MG63 (cell line): ENCODE measurements around the gene FIZ1. TPM values are rescaled to one million over a fixed set of nuclear protein-coding genes. Genes with fewer than 3 reads are reported as not detected.

Experiments
- DNase-seq: peaks from one replicate; pipeline ENCODE4 v3.0.0-alpha.2; 2020
- H3K27me3 ChIP-seq: fragments of 250-450 bp; sonication (Bioruptor Pico); 2 replicates; pipeline ENCODE4 v1.5.1; 2020; ENCODE audit warnings: mild to moderate bottlenecking, moderate library complexity
- H3K36me3 ChIP-seq: fragments of 250-450 bp; sonication (Bioruptor Pico); 2 replicates; pipeline ENCODE4 v1.5.1; 2020; ENCODE audit warnings: mild to moderate bottlenecking, moderate library complexity
- H3K4me3 ChIP-seq: fragments of 250-450 bp; sonication (Bioruptor Pico); 2 replicates; pipeline ENCODE4 v1.5.1; 2020; ENCODE audit warnings: mild to moderate bottlenecking, moderate library complexity
- H3K9me3 ChIP-seq: fragments of 250-450 bp; sonication (Bioruptor Pico); 2 replicates; pipeline ENCODE4 v1.5.1; 2020; ENCODE audit warnings: mild to moderate bottlenecking, moderate library complexity
- total RNA-seq: library from RNA; depleted of rRNA; stranded (reverse); fragments of >200 nt; shearing (Covaris generic); gene quantifications from 2 replicates; pipeline ENCODE4 v1.2.3, GENCODE V29; 2014; ENCODE audit warnings: low replicate concordance

Gene FIZ1
- total RNA-seq, 1 experiment from 2014 or later: 4.0 TPM

DNA sequence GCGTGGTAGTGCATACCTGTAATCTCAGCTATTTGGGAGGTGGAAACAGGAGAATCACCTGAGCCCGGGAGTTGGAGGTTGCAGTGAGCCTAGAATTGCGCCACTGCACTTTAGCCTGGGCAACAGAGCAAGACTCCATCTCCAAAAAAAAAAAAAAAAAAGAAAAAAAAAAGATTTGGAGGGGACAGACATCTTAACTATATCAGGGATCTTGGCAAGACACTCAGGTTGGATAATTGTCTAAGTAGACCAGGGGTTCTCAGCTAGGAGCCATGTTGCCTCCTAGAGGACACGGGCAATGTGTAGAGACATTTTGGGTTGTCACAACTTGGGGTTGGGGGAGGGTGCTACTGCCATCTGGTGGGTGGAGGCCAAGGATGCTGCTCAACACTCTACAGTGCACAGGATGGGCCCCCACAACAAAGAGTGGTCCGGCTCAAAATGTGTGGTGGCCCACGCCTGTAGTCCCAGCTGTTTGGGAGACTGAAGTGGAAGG lies 39.6 kb upstream of the FIZ1 start:
- peak; percentile 66 for DNase-seq
- H3K36me3 ChIP-seq: peaks cover 36% of the 10 kb centered on the region
- H3K27me3 ChIP-seq: no peaks in the 10 kb centered on the region
- H3K9me3 ChIP-seq: no peaks in the 10 kb centered on the region
- H3K4me3 ChIP-seq: no peak overlapping the region; the same call in 1 of the 2 replicates

DNA sequence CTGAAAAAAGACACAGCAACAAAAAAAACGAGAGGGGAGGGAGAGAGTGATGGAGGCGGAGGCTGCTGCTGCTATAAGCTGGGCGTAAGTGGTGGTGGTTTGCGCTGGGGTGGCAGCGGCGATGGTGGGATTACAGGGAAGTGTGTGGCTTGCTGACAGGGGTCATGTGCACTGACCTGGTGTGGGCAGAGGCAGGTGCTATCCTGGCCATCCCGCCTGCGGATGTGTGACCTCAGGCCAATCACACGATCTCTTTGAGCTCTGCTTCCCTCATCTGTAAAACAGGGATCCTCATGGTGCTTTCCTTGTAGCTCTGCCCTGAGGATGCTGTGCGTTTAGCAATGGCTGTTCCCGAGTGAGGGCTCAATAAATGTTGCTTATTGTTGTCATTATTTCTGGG lies 38.2 kb upstream of the FIZ1 start:
- H3K27me3 ChIP-seq: no peaks in the 10 kb centered on the region

DNA sequence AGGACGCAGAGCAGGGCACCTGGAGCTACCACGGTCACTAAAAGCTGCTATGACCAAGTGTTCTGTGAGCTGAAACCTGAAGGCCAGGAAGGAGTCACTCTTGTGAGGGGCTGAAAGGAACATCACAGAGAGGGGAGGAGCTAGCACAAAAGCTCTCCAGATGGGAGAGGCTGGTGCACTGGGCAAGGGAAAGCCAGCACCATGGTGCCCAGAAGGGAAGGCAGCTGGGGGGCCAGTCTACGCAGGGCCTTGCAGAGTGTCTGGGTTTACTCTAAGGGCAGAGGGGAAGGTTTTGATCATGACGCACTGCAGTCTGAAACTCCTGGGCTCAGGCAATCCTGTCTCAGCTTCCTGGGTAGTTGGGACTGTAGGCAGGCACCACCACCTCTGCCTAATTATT lies 37.4 kb upstream of the FIZ1 start:
- peaks cover 35% of the 10 kb centered on the region for H3K36me3 ChIP-seq
- H3K9me3 ChIP-seq: no peaks in the 10 kb centered on the region
- peak overlapping the region; percentile 100; the same call in 1 of the 2 replicates for H3K4me3 ChIP-seq
- H3K27me3 ChIP-seq: no peaks in the 10 kb centered on the region
- DNase-seq: no peak

More for the DNA sequence above, 38.2 kb upstream of the FIZ1 start:
- no peaks in the 10 kb centered on the region for H3K9me3 ChIP-seq
- no peak for DNase-seq
- H3K36me3 ChIP-seq: peaks cover 35% of the 10 kb centered on the region
- H3K4me3 ChIP-seq: no peak overlapping the region

DNA sequence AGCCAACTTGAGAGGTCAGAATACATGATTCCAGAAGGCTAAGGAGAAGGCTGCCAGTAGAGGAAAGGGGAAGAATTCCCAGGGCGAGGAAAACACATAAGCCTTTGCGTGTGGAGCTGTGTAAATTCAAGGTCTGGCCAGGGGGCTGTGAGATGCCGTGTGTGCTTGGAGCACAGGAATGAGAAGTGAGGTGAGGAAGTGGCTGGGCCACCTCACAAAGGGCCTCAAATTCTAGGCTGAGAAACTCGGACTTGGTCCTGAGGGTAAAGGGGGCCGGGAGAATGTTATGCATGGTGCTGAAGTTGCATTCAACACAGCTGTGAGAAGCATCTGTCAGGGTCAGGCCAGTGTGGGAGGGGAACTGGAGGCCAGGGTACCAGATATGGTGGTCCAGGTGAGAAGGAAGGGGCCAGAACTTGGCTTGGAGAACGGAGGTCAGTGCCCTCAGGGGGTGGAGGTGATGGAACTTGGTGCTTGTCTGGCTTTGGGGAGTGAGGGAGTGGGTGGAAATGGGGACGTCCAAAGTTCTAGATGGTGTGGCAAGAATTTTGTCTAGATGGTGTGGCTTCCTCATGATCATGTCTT lies 36.6 kb upstream of the FIZ1 start:
- no peaks in the 10 kb centered on the region for H3K27me3 ChIP-seq
- DNase-seq: no peak
- H3K36me3 ChIP-seq: peaks cover 35% of the 10 kb centered on the region
- H3K9me3 ChIP-seq: no peaks in the 10 kb centered on the region
- H3K4me3 ChIP-seq: peak overlapping the region; percentile 100

DNA sequence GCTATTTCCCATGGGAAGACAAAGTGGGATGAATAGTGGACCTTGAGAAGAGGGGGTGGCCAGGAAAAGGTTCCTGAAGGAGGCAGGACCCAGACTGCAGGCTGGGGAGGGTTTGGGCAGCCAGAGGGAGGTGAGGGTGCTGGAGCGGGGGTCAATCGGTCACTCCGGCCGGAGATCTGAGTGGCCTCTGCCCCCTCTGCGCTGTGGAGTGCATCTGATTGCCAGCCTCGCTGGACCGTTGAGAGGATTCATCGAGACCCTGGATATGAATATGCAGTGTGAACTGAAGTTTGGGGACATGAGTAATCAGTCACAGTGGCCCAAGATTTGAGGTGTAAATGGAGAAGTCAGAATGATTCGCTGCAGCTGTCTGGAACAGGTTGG lies 36.0 kb upstream of the FIZ1 start:
- Histone ChIP-seq H3K4me3 (peak overlapping the region; percentile 100), H3K27me3 (no peaks in the 10 kb centered on the region), H3K9me3 (no peaks in the 10 kb centered on the region), H3K36me3 (peaks cover 35% of the 10 kb centered on the region)
- DNase-seq: no peak

DNA sequence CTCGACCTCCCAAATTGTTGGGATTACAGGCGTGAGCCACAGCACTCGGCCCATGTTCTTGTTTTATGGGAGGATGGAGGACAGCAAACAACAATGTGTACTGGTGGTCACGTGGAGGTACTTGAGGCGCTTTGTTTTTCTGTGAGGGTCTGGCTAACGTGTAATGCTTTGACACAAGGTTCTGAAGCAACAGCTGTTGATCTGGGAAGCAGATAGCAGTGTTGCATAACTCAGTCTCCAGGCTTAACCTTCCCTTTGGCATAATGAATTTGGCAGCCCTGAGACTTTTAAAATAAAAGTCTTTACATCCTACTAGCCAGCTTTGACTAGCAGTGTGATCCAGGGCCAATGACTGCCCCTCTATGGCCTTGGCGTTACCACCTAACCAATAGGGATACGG lies 34.5 kb upstream of the FIZ1 start:
- no peak for DNase-seq

DNA sequence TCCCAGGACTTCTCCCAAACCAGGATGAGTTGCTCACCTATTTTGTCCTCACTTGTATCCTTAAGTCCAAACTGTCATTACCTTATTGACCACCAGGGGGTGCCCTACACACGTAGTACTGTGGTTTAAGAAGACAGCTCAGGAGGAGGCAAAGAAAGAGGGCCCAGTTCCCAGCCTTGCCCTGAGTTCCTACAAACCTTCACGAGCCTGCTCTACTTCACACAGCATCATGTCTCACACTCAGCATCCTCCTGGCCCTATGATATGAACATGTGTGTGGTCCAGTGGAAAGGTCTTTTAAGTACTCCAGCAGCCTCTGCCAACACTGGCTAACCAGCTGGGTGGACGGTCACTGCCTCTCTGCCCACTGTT lies 33.1 kb upstream of the FIZ1 start:
- Histone ChIP-seq H3K4me3 (no peak overlapping the region), H3K27me3 (no peaks in the 10 kb centered on the region), H3K36me3 (peaks cover 18% of the 10 kb centered on the region), H3K9me3 (no peaks in the 10 kb centered on the region)
- peak; percentile 79 for DNase-seq

More for the DNA sequence above, 34.5 kb upstream of the FIZ1 start:
- H3K4me3 ChIP-seq: peak overlapping the region; percentile 100
- H3K36me3 ChIP-seq: peaks cover 30% of the 10 kb centered on the region
- no peaks in the 10 kb centered on the region for H3K9me3 ChIP-seq
- no peaks in the 10 kb centered on the region for H3K27me3 ChIP-seq

DNA sequence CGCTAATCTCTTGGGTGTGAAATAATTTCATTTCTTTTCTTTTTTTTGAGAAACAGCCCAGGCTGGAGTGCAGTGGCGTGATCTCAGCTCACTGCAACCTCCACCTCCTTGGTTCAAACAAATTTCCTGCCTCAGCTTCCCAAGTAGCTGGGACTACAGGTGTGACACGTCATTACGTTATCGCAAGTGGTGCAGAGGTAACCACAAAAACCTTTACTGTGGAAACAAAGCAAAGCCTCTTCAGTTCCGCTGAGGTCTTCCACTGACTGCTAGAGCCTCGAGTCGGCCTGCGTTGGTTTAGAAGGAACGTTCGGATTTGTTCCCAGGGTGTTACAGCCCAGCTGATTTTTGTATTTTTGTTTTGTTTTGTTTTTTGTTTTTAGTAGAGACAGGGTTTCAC lies 27.0 kb upstream of the FIZ1 start:
- no peak for DNase-seq
- no peaks in the 10 kb centered on the region for H3K9me3 ChIP-seq
- H3K27me3 ChIP-seq: no peaks in the 10 kb centered on the region
- H3K36me3 ChIP-seq: 0 out of 2 replicates have a peak, but pooled peaks cover 2% of the 10 kb centered on the region
- no peak overlapping the region for H3K4me3 ChIP-seq

DNA sequence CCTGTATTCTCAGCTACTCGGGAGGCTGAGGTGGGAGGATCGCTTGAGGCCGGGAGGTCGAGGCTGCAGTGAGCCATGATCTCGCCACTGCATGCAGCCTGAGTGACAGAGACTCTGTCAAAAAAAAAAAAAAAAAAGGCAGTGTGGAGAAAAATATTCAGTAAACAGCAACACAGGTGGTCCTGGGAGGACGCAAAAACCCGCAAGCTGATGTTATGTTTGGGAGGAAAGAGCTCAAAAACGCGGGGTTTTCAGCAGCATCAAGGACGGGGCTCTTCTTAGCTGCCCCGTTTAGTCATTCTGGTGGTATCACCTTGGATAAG lies 25.6 kb upstream of the FIZ1 start:
- Histone ChIP-seq H3K9me3 (no peaks in the 10 kb centered on the region), H3K4me3 (peak overlapping the region; percentile 58), H3K27me3 (no peaks in the 10 kb centered on the region), H3K36me3 (peaks cover 6% of the 10 kb centered on the region)
- DNase-seq: no peak

DNA sequence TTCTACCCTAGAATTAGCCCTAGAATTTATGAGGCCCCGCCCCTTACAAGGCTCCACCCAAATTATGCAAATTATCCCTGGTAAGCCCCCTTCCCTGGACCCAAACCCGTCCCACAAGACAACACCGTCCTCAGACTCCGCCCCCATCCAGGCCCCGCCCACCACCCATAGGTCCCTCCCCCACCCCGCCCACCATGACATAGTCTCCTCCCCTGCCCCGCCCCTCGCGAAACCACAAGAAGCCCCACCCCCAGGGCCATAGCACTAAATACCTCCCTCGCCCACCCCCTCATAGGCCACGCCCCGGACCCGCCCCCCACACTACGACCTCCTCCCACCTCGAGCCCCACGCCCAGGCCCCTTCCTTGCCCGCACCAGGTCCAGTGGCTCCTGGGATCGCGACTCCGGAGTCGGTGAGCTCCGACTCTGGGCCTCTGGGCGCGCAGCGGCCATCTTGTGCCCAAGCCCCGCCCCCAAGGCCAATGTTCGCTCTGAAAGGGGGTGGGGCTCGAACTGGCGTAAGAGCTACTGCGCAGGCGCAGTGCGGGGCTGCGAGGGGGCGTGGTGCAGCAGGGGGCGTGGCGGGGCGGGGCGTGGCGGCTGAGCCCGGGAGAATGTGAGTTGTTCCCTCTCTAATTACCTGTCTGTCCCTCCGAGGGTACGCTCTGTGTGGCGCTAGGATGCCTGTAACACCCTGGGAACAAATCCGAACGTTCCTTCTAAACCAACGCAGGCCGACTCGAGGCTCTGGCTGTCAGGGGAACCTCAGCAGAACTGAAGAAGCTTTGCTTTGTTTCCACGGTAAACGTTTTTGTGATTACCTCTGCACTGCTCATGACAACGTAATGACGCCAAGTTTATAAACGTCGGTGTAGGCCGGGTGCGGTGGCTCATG lies 25.0 kb upstream of the FIZ1 start, which contains the start of gene ZNF784:
Gene ZNF784, minus strand, starts transcription at position 458 of the 895 bp plus-strand sequence. Its CDS starts 5 bp downstream, at position 453.
- Histone ChIP-seq H3K27me3 (no peaks in the 10 kb centered on the region), H3K4me3 (peak within 1 kb of the TSS; percentile 58), H3K9me3 (no peaks in the 10 kb centered on the region), H3K36me3 (peaks cover 6% of the 10 kb centered on the region)
- DNase-seq: peak; percentile 86

DNA sequence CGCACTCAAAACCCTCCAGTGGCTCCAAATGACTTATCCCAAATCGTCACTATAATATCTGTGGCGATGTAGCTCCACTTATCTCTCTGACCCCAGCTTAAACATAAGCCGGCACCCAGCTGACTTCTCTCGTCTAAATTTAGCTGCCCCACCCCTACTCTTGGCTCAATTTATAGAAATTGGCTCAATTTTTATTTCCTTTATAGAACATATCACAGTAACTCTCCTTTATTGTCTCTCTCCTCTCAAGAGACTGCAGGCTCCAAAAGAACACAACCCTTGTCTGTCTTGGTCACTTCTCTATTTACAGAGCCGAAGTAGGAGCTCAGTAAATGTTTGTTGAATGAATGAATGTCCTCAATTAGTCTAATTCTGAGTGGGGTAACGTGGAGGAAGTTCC lies 24.2 kb upstream of the FIZ1 start:
- no peaks in the 10 kb centered on the region for H3K9me3 ChIP-seq
- H3K4me3 ChIP-seq: peak overlapping the region; percentile 58
- DNase-seq: no peak
- H3K36me3 ChIP-seq: peaks cover 6% of the 10 kb centered on the region
- H3K27me3 ChIP-seq: no peaks in the 10 kb centered on the region

DNA sequence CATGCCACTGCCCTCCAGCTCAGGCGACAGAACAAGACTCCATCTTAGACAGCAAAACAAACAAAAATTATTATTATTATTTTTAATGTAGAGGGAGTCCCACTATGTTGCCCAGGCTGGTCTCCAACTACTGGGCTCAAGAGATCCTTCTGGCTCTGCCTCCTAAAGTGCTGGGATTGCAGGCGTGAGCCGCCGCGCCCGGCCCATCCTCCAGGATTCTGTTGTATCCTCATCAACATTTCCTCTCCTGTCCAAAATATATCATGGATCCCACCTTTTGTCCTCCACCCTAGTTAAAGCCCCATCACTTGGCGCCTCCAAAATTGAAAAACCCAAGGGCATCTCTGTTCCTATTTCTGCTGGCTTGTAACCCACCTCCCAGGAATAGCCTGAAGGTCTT lies 23.8 kb upstream of the FIZ1 start:
- DNase-seq: no peak
- Histone ChIP-seq H3K36me3 (peaks cover 7% of the 10 kb centered on the region), H3K27me3 (no peaks in the 10 kb centered on the region), H3K4me3 (no peak overlapping the region), H3K9me3 (no peaks in the 10 kb centered on the region)

DNA sequence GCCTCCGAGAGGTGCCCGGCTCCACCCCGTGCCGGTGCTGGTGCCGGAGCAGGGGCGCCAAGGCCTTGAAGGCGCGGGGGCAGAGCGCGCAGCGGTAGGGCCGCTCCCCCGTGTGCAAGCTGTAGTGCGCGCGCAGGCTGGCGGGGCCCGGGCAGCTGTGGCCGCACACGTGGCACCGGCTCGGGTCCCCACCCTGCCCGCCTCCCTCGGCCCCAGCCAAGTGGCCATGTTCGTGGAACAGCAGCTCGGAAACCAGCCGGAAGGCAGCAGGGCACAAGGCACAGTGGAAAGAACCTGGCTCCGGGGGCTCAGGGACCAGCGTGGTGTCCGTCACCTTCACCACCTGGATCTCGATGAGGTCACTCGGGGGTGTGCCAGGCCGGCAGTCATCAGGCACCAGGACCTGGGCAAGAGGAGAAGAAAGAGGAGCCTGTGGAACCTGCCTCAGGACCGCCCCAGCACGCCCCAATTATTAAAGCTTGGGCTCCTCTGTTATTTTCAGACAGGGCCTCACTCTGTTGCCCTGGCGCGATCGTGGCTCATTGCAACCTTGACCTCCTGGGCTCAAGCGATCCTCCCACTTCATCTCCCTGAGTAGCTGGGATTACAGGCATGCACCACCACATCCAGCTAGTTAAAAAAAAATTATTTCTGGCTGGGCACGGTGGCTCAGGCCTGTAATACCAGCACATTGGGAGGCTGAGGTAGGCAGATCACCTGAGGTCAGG lies 23.1 kb upstream of the FIZ1 start:
- Histone ChIP-seq H3K36me3 (peaks cover 14% of the 10 kb centered on the region), H3K27me3 (no peaks in the 10 kb centered on the region), H3K4me3 (no peak overlapping the region), H3K9me3 (no peaks in the 10 kb centered on the region)
- DNase-seq: no peak

DNA sequence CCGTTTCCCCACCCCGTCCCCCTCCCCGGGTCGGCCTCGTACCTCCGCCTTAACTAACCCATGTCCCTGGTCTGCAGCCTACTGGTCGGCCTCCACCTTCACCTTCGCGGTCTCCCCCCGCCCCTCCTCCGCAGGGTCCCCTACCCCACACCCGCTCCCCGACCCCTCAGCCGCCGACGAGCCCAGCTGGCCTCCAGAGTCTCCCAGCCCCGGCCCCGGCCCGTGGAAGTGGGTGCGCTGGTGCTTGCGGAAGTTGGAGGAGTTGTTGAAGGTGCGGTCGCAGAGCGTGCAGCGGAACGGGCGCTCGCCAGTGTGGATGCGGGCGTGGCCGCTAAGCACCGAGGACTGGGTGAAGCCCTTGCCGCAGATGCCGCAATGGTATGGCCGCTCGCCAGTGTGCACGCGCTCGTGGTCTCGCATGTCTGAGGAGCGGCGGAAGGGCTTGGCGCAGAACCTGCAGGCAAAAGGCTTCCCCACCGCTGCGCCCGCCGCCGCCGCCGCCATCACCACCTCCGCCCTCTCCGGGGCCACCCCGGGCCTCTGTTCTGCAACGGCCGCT lies 22.4 kb upstream of the FIZ1 start:
- H3K9me3 ChIP-seq: no peaks in the 10 kb centered on the region
- no peaks in the 10 kb centered on the region for H3K27me3 ChIP-seq
- H3K36me3 ChIP-seq: peaks cover 17% of the 10 kb centered on the region
- DNase-seq: no peak
- H3K4me3 ChIP-seq: no peak overlapping the region

DNA sequence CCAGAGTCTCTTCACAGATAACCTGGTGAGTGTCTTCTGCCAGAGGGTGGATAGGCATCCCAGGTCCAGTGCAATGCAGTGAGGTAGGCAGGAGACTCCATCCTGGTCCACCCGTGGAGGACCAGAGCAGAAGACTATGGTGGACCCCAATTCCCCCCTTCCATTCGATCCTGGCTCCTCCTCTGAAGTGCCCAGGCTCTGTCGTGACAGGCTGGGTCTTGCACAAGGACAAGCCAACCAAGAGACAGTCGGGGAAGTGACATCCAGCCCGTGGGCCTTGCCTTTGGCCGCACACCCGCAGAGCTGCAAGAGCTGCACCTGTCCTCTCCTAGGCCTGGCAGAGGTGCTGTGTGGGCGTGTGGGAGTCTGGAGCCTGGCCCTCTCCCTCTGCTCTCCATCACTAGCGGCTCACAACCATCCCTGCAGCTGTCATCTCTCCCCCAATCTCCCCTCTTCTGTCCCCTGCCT lies 21.9 kb upstream of the FIZ1 start:
- peaks cover 22% of the 10 kb centered on the region for H3K36me3 ChIP-seq
- no peaks in the 10 kb centered on the region for H3K9me3 ChIP-seq

DNA sequence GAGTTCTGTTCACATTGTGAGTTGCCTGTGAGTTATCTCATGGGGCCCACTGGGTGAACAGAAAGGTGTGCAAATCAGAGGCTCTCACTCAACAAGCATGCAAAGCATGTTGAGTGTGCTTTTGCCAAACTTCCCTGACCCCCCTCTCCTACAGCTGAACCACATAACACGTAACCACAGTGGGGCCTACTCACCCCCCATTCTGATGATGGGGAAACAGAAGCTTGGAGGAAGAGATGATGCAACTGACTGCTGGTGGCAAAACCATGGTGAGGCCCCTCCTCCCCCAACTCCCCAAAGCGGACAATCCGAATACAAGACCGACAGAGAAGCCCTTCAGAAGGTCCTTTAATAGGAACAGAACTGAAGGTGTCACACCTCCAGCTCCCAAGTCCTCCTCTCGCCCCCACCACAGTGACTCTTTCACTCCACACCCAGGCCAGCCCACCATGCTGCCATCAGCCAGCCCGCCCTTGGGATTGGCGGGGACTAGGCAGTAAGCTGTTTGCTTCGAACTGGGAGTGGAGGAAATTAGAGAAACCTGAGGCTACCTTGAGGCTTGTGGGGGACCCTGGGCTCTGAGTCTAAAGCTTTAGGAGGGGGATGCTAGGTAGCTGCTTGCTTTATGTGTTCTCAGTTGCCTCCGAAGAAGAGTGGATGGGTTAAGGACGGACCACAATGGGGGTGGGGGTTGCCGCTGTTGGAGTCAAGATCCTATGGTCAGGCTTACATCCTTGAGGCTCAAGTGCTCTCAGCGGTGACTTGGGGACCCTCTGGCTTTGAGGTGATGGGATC lies 21.3 kb upstream of the FIZ1 start:
- no peak overlapping the region for H3K4me3 ChIP-seq
- H3K27me3 ChIP-seq: no peaks in the 10 kb centered on the region
- H3K36me3 ChIP-seq: peaks cover 27% of the 10 kb centered on the region
- no peaks in the 10 kb centered on the region for H3K9me3 ChIP-seq
- DNase-seq: no peak

More for the DNA sequence above, 21.9 kb upstream of the FIZ1 start:
- DNase-seq: no peak
- no peak overlapping the region for H3K4me3 ChIP-seq
- H3K27me3 ChIP-seq: no peaks in the 10 kb centered on the region
